ENCODE results near the gene GGTLC2.

GGTLC2 gene

DNA sequence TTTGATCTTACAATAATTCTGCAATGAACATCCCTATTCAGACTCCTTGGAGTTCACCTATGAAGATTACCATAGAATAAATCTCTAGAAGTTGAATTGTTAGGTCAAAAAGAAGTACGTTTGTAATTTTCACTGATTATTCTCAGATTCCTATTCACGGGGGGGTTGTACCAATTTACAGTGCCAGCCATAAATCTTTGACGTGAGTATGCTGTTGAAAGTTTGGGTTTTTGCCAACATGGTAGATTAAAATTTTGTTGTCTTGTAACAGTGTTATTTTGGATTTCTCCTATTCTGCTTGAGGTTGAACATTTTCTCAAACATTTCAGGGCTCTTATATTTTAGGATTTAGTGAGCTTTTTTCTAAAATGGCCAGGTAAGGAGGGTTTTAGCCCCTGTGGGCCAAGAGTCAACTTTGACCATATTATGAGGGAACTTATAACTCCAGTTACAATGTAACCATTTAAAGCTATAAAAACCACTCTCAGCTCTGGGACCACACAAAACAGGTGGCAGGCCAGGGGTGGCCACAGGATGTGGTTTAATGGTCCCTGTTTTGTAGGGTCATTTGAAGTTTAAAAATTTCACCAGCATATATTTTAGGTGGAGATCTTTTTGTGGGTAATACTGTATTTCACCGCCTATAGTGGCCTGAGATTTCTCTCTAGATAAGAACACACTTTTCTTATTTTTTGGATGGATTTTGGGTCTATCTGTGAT is 25.8 kb downstream of the GGTLC2 start:
- no peak for DNase-seq

DNA sequence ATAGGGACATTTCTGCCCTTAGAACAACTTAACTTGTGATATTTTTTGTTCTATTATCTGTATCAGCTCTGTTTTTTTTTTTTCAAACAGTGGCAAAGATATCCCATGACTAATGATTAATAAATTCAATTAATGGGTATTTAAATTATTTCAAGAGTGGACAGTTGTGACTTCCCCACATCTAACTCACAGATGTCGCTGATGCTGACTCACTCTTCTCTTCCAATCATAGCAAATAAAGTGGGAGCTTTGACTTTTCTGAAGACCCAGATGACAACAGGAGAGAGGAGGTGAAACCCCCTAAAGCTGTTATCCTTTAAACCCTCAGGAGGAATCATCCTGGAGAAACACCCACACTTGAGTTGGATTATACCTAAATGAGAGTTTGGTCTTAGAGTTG is 27.1 kb downstream of the GGTLC2 start:
- DNase-seq: no peak

GRCh38 chr22:22673099-22673498 is 28.7 kb downstream of the GGTLC2 start:
- DNase-seq: no peak

DNA sequence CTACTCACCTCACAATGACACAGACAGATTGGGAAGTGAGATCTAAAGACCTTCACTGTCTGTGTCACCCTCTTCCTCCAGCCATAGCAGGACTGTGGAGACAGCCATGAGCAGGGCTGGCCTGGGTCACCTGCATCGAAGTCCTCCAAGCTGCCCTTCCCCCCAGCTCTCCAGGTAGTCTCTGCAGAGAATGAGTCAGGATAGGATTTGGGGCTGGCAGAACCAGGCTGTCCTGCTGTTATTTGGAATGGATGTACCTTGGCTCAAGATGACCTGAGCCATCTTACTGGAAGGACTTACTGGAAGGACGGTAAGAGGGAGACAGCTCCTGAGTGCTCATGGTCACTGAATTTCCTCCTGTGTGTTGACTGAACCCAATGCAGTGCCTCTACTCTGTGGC is 29.2 kb downstream of the GGTLC2 start:
- no peak for DNase-seq

DNA sequence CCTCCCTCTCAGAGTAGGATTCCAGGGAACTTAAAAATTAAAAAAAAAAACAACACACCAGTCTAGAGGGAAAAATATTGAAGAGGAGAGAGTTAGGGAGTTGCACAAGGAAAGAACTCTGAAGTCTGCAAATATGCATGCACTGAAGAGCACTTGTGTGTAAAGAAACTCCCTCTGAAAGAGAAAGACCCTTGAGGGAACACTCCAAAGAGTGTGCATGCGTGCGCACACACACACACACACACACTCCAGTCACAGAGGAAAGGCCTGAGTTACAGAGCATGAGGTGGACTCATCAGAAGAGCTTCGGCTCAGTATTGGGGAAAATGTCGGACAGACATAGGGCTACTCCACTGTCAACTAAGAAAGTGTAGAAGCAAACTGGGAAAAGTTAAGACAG is 30.1 kb downstream of the GGTLC2 start:
- DNase-seq: no peak

DNA sequence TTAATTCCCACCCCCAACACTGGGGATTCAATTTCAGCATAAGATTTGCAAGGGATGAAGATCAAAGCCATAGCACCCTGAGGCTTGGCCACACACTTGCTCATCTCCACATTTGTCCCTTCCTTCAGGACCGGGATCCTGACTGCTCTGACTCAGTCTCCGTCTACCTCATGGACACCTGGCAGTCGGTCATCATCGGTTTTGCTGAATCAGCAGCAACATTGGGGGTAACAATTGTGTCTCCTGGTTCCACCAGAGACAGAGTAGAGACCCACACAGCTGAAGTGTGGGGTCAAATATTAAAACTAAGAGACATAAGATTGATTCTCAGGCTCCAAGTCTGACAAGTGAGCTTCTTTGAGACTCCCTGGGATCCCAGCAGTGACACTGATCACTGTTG is 34.6 kb downstream of the GGTLC2 start:
- DNase-seq: no peak

GRCh38 chr22:22680396-22680795 is 36.0 kb downstream of the GGTLC2 start:
- DNase-seq: no peak

GRCh38 chr22:22681221-22681739 is 36.9 kb downstream of the GGTLC2 start:
- no peak for DNase-seq

DNA sequence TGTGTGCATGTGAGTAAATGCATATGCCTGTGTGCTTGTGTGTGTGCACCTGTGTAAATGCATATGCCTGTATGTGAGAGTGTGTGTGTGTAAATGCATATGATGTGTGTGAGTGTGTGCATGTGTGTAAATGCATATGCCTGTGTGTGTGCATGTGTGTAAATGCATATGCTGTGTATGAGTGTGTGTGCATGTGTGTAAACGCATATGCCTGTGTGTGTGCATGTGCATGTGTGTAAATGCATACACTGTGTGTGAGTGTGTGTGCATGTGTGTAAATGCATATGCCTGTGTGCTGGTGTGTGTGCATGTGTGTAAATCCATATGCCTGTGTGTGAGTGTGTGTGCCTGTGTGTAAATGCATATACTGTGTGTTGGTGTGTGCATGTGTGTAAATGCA is 37.8 kb downstream of the GGTLC2 start:
- DNase-seq: no peak

- DNase-seq: no peak
These were observed 38.6 kb downstream of the GGTLC2 start for GRCh38 chr22:22682807-22683667.

DNA sequence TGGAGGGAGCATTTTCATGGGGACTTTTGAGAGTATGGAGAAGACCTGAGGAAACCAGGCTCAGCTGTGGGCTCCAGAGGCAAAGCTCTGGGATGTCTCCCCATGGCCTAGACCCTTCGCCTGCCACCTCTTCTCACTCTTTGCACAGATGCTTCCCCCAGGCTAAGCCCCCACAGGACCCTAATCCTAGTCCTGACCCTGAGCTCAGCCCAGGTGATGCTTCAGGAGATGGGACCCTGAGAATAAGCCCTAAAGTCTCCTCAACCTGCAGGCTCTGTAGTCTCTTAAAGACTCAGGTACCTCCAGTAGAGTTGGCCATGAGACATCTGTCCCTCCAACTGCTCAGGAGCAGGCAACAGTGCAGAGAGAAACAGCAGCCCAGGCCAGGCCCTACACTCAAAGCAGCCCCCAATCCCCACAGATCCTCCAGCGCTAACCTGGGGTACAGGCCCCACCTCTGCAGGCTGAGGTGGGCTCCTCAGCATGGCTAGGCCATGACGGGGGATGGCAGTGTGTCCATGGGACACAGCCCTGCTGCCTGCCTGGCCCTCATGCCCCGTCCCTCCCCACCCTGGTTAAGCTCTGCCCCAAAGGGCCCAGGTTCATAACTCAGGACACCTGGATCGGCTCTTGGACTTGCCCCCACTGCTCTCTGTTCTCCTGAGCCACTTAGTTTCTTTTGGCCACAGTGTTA is 39.4 kb downstream of the GGTLC2 start:
- DNase-seq: no peak

DNA sequence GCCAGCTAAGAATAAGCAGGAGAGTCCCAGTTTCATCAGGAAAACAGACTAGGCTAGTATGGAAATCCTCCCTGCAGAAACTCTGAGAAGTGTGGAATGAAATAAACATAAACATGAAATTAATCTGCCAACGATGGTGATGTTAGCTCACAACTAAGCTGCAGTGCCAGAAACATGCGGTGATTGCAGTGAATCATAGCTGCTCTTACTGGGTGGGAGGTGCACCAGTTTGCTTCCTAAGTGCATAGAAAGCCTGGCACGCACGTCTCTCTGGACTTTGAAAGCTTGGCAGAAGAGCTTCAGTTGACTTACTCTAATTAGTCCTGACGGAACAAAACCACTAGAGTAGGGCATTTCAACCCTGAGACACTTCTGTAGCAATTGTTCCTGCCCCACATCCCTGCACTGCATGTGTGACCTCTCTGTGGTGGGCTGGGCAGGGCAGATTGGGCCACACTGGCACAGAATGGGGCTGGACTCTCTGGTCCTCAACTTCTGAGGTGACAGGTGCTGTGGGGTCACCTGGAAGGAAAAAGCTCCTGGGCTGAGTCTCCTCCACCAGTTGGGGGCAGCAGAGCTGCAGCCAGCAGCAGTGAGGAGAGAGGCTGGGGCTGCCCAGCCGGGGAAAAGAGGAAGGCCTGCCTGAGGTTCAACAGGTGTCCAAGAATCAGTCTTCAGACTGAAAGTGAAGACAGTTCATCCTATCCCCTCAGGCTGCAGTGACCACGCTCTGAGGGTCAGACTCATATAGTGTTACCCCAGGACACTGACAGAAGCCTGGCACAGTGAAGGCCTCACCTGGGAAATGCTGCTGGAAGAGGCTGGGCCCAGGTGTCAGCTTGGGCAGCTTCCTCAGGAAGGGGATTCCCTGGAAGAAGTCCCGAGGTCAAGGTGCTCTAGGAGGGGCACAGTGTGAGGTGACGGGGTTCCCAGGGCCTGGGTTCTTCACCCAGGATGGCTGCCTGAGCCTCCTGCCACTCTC is 40.5 kb downstream of the GGTLC2 start:
- DNase-seq: peak in 1 of 2 donors; percentile 3

- no peak for DNase-seq
These were observed 41.2 kb downstream of the GGTLC2 start for GRCh38 chr22:22685586-22685985.

DNA sequence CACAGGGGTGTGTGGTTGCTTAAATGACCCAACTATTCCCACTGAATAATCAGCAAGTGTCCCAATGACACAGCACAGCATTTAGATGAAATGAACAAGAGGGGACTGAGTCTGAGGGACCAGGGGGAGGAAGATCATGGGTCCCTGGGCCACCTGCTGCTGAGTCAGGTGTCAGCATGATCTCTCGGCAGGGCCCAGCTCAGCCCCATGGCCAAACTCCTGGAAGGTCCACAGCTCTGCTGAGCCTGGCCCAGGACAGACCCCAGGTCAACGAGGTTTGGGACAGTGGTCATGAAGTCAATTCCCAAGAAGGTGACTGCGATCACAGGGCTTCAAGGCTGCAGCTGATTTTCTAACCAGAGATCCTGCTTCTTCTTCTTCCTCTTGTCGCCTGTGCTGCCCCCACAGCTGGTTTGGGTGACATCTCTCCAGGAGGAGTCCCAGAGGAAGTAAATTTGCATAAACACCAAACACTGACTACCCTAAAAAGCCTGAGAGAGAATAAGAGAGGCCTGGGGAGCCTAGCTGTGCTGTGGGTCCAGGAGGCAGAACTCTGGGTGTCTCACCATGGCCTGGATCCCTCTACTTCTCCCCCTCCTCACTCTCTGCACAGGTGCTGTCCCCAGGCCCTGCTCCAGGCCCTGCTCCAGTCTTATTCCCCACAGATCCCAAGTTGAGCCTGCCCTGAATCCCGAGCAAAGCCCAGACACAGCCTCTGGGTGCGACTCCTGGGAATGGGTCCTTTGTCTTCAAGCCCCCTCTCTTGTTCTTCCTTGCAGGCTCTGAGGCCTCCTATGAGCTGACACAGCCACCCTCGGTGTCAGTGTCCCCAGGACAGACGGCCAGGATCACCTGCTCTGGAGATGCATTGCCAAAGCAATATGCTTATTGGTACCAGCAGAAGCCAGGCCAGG is 42.0 kb downstream of the GGTLC2 start:
- DNase-seq: peak in 1 of 2 donors; percentile 2

- peak in 1 of 2 donors; percentile 30 for DNase-seq
These were observed 43.5 kb downstream of the GGTLC2 start for GRCh38 chr22:22687638-22688500.

- DNase-seq: no peak
These were observed 45.4 kb downstream of the GGTLC2 start for GRCh38 chr22:22689621-22690345.

DNA sequence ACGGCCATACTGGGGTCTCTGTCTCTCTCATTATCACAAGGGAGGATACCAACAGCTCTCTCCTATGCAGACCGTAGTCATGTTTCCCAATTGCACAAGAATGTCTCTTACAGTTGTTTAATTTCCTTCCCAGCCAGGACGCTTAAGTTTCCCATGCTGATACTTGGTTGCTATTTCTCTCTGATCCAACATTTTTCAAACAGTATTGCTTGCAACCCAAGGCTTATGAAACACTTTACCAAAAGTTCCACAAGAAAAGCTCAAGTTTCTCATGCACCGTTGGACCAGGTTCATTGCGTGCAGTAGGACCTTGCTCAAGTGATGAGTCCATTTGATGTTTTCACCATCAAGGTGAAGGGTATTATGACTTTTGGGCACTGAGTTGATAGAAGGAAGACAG is 46.6 kb downstream of the GGTLC2 start:
- no peak for DNase-seq

DNA sequence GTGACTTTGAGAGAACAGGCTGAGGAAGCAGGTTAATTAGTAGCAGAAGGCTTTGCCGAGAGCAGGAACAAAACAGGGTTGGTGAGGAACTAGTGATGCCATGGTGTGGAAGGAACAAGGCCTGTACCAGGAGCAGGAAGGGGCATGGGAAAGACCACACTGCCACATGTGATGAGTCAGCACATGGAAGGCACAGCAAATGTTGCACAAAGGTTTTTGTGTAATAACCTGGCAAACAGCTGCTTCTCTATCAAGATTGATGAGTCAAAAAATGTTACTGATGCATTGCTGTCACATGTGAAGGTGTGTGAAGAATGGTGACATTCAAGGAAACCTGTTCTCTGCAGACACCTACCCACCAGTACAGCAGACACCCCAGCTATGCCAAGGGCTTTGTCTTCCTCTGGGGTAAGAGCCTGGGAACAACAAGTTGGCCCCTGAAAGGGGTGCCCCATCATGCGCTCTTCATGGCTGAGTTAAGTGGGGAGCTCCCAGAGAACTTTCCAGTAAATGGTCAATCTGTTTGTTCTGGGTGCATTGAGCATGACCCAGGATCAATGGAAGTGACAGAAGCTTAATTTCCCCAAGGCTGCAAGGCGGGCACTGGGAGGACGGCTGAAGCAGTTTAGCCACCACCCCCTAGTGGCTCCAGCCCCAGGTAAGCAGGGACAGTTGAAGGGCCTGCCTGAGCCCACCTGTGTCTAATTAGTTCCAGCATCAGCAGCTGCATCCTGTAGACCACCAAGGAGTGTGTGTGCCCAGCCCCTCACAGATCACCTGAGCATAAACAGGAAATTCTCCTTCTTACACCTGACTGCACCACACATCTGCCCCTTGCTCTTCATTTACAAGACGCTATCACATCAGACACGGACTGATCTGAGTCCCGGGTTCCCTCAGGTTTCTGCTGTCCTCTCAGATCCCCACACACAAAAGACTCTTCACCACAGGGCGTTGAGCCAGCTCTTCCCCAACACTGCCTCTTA is 47.6 kb downstream of the GGTLC2 start:
- no peak for DNase-seq
